K562 (cell line): ENCODE data around the gene PIGT. TPM values are rescaled to one million over a fixed set of nuclear protein-coding genes. Genes with fewer than 3 reads are reported as not detected.

Experiments
- ATAC-seq: fragments of 200-7000 bp; cut with Tn5 transposase; 3 replicates; pipeline ENCODE4 v1.9.1; 2020; ENCODE audit warnings: moderate library complexity
- BruUV-seq: library from RNA; stranded (reverse); fragments of 400-500 nt; replicated peaks from 2 replicates; lab custom pipeline; 2021; lab: Mats Ljungman, UMichigan
- CTCF ChIA-PET: fragments of 300-600 bp; formaldehyde crosslinking; extraction: SDS; loops from one replicate; lab custom pipeline; 2021; ENCODE audit warnings: low intra/inter-chr PET ratio; lab: Yijun Ruan, JAX
- POLR2A ChIA-PET: fragments of 300-600, 350-650 bp; sonication (Branson Sonifier 250); formaldehyde crosslinking; extraction: SDS; loops from one replicate; lab custom pipeline; 2021; ENCODE audit warnings: antibody characterized with exemption, inconsistent platforms; lab: Yijun Ruan, JAX
- DNase-seq, 4 experiments: peaks; one replicate each; pipeline versions ENCODE4 v3.0.0 to v3.0.0-alpha.2; 2011 to 2018; ENCODE audit warnings: low spot score in 3 of 4, mixed read lengths in 3 of 4; ENCODE audit errors: extremely low read depth in 1 of 4
- FAIRE-seq: peaks from 2 replicates; lab custom pipeline; 2011; peaks lifted over from hg19 to GRCh38; lab: Jason Lieb, UNC
- H2AFZ ChIP-seq: 2 replicates; pipeline ENCODE4 v1.6.0; 2011; ENCODE audit warnings: low read depth, low read length, control low read depth, inconsistent platforms
- H3K27ac ChIP-seq: fragments of 200-600 bp; 3 replicates; pipeline ENCODE4 v1.8.0; 2011; ENCODE audit warnings: low read depth, mild to moderate bottlenecking, control low read depth, inconsistent platforms, low read length, moderate library complexity, mixed read lengths; ENCODE audit errors: extremely low read depth
- H3K27me3 ChIP-seq, 2 experiments: fragments of 300-600 bp in 1 of 2; 2 replicates in 1 of 2; 3 replicates in 1 of 2; pipeline versions ENCODE4 v1.6.0 to v1.8.0; 2011; ENCODE audit warnings: inconsistent platforms in 2 of 2, low read length in 2 of 2, mild to moderate bottlenecking in 1 of 2, mixed read lengths in 1 of 2, moderate library complexity in 1 of 2; ENCODE audit not compliant: control insufficient read depth in 2 of 2, insufficient read depth in 2 of 2
- H3K36me3 ChIP-seq: fragments of 300-600 bp; 3 replicates; pipeline ENCODE4 v1.8.0; 2011; ENCODE audit warnings: mild to moderate bottlenecking, low read length, inconsistent platforms; ENCODE audit not compliant: control insufficient read depth, insufficient read depth
- H3K4me1 ChIP-seq, 2 experiments: fragments of 200-600 bp in 1 of 2; replicated peaks in 1 of 2; 2 replicates in 1 of 2; 3 replicates in 1 of 2; pipeline versions ENCODE4 v1.5.1 to v1.8.0; 2011; ENCODE audit warnings: inconsistent platforms in 2 of 2, low read length in 2 of 2, mild to moderate bottlenecking in 1 of 2, mixed read lengths in 1 of 2, moderate library complexity in 1 of 2; ENCODE audit not compliant: control insufficient read depth in 2 of 2, insufficient read depth in 2 of 2
- H3K4me2 ChIP-seq: 2 replicates; pipeline ENCODE4 v1.6.1; 2011; ENCODE audit warnings: low read length, control low read depth, inconsistent platforms, mixed read lengths; ENCODE audit not compliant: insufficient read depth
- H3K4me3 ChIP-seq: fragments of 200-600 bp; sonication (generic), shearing (Covaris generic); 2 replicates; pipeline ENCODE4 v1.5.1; 2016; ENCODE audit warnings: control low read depth, inconsistent platforms
- H3K79me2 ChIP-seq: fragments of 200-600 bp; 3 replicates; pipeline ENCODE4 v1.8.0; 2011; ENCODE audit warnings: low read length, inconsistent platforms; ENCODE audit not compliant: control insufficient read depth, insufficient read depth
- H3K9ac ChIP-seq, 2 experiments: 2 replicates each; pipeline versions ENCODE4 v1.6.0 to v1.6.1; 2011; ENCODE audit warnings: low read depth in 2 of 2, low read length in 2 of 2, control low read depth in 1 of 2, inconsistent platforms in 1 of 2, mild to moderate bottlenecking in 1 of 2, mixed read lengths in 1 of 2; ENCODE audit not compliant: insufficient read depth in 1 of 2
- H3K9me1 ChIP-seq: one replicate; pipeline ENCODE4 v1.6.0; 2011; ENCODE audit warnings: inconsistent platforms, mild to moderate bottlenecking, low read length, moderate library complexity; ENCODE audit not compliant: control insufficient read depth, insufficient read depth
- H3K9me3 ChIP-seq: replicated peaks from 2 replicates; pipeline ENCODE4 v1.5.1; 2011; ENCODE audit warnings: low read depth, low read length, inconsistent platforms; ENCODE audit not compliant: control insufficient read depth, insufficient read depth
- H4K20me1 ChIP-seq: replicated peaks from 2 replicates; pipeline ENCODE4 v1.6.1; 2011; ENCODE audit warnings: low read length, inconsistent platforms, mixed read lengths; ENCODE audit not compliant: control insufficient read depth, insufficient read depth
- CCAR2 ChIP-seq: fragments of 200-400 bp; formaldehyde crosslinking; IDR thresholded peaks from 2 replicates; pipeline ENCODE4 v1.6.1; 2017; ENCODE audit warnings: mild to moderate bottlenecking, low read depth, low read length
- CEBPB ChIP-seq: fragments of 450-650 bp; IDR thresholded peaks from 2 replicates; pipeline ENCODE4 v1.6.1; 2016; ENCODE audit warnings: missing genetic modification characterization, missing compliant biosample characterization
- NCOA4 ChIP-seq: fragments of 450-650 bp; IDR thresholded peaks from 2 replicates; pipeline ENCODE4 v1.6.1; 2018; ENCODE audit warnings: mild to moderate bottlenecking; ENCODE audit not compliant: partially characterized antibody
- NCOR1 ChIP-seq: fragments of 450-650 bp; IDR thresholded peaks from 2 replicates; pipeline ENCODE4 v1.6.1; 2016; ENCODE audit warnings: mild to moderate bottlenecking, moderate library complexity
- PHB2 ChIP-seq: fragments of 450-650 bp; IDR thresholded peaks from 2 replicates; pipeline ENCODE4 v1.6.1; 2017; ENCODE audit warnings: low read depth
- POLR2AphosphoS2 ChIP-seq: IDR thresholded peaks from 2 replicates; pipeline ENCODE4 v1.6.1; 2012; ENCODE audit warnings: low read length, improper control_type of control experiment
- RFX5 ChIP-seq: IDR thresholded peaks from 2 replicates; pipeline ENCODE4 v1.6.1; 2011; ENCODE audit warnings: low read depth, mild to moderate bottlenecking, improper control_type of control experiment, low read length
- SREBF1 ChIP-seq: fragments of 150-350 bp; IDR thresholded peaks from 2 replicates; pipeline ENCODE4 v1.6.1; 2014; ENCODE audit warnings: antibody characterized with exemption, low read depth, low read length, borderline replicate concordance
- SRF ChIP-seq, 2 experiments: fragments of 250-450, 450-650 bp in 1 of 2; sonication (Bioruptor Pico) in 1 of 2; sonication (generic) in 1 of 2; formaldehyde crosslinking; IDR thresholded peaks; 2 replicates each; pipeline versions ENCODE4 v1.5.0 to v1.5.1; 2020 to 2022; ENCODE audit warnings: mild to moderate bottlenecking in 1 of 2, missing genetic modification reagents in 1 of 2
- ZNF174 ChIP-seq: fragments of 250-450 bp; sonication (Bioruptor Pico); IDR thresholded peaks from 2 replicates; pipeline ENCODE4 v1.4.0; 2020; ENCODE audit warnings: mild to moderate bottlenecking
- ZNF75A ChIP-seq: fragments of 450-650 bp; formaldehyde crosslinking; IDR thresholded peaks from 2 replicates; pipeline ENCODE4 v1.4.0; 2020; ENCODE audit warnings: mild to moderate bottlenecking
- ZNF830 ChIP-seq: fragments of 250-450 bp; sonication (Bioruptor Pico); IDR thresholded peaks from 2 replicates; pipeline ENCODE4 v1.5.0; 2021; ENCODE audit warnings: mild to moderate bottlenecking
- WGBS: fragments of 100-300 bp; shearing (Covaris generic); methylation state at CpG from one replicate; pipeline ENCODE4 v1.1.6; 2016; ENCODE audit warnings: low coverage, mixed read lengths; ENCODE audit not compliant: insufficient coverage; ENCODE audit errors: missing lambda C conversion rate; 5-methylcytosine and 5-hydroxymethylcytosine counted together
- in situ Hi-C: fragments of 300-500 bp; cut with MboI; formaldehyde crosslinking; loops from 4 replicates; pipeline ENCODE4 v1.15.0; 2018; ENCODE audit warnings: inconsistent platforms, mixed read lengths
- intact Hi-C: fragments of 100-400 bp; cut with micrococcal nuclease; formaldehyde crosslinking; loops from 2 replicates; pipeline ENCODE4 v1.14.2; 2022
- polyA plus RNA-seq, 8 experiments: library from polyadenylated mRNA; depleted of rRNA in 4 of 8; stranded (reverse) in 5 of 8; unstranded in 3 of 8; fragments of >200 nt; fragmentation: Nextera tagmentation in 2 of 8; fragmentation: Illumina TruSeq in 1 of 8; extraction: Ambion mirVana in 2 of 8; extraction: Trizol in 1 of 8; gene quantifications; 2 replicates each; pipeline versions ENCODE4 v1.2.1 to v1.2.3, GENCODE V29; 2011 to 2014; ENCODE audit warnings: inconsistent platforms in 1 of 8, missing spikeins in 1 of 8
- total RNA-seq, 7 experiments: library from RNA; depleted of rRNA in 6 of 7; stranded (reverse); fragments of >200 nt in 6 of 7; fragmentation: Illumina TruSeq in 2 of 7; extraction: Trizol in 2 of 7; gene quantifications; 2 replicates each; pipeline versions ENCODE4 v1.2.1 to v1.2.3, GENCODE V29; 2011 to 2021; ENCODE audit warnings: low replicate concordance in 1 of 7
- TF ChIP-seq, protein P1 (sequence below): fragments of 450-650 bp; IDR thresholded peaks from 2 replicates; pipeline ENCODE4 v1.6.1; 2016; ENCODE audit warnings: antibody characterized with exemption
- TF ChIP-seq, protein P2 (sequence below), 2 experiments: fragments of 450-650 bp; IDR thresholded peaks; 2 replicates each; pipeline ENCODE4 v1.6.1; 2016
- TF ChIP-seq, protein P3 (sequence below): sonication (generic); formaldehyde crosslinking; IDR thresholded peaks from 2 replicates; pipeline ENCODE4 v1.8.0; 2022; ENCODE audit warnings: mild to moderate bottlenecking, missing genetic modification reagents

PIGT gene
- total and polyA plus RNA-seq, 9 of the 15 experiments (the other 6 are each of a cell fraction or from before 2014, with no cell fraction given): 14.6 to 108 (median 46.9) TPM

DNA sequence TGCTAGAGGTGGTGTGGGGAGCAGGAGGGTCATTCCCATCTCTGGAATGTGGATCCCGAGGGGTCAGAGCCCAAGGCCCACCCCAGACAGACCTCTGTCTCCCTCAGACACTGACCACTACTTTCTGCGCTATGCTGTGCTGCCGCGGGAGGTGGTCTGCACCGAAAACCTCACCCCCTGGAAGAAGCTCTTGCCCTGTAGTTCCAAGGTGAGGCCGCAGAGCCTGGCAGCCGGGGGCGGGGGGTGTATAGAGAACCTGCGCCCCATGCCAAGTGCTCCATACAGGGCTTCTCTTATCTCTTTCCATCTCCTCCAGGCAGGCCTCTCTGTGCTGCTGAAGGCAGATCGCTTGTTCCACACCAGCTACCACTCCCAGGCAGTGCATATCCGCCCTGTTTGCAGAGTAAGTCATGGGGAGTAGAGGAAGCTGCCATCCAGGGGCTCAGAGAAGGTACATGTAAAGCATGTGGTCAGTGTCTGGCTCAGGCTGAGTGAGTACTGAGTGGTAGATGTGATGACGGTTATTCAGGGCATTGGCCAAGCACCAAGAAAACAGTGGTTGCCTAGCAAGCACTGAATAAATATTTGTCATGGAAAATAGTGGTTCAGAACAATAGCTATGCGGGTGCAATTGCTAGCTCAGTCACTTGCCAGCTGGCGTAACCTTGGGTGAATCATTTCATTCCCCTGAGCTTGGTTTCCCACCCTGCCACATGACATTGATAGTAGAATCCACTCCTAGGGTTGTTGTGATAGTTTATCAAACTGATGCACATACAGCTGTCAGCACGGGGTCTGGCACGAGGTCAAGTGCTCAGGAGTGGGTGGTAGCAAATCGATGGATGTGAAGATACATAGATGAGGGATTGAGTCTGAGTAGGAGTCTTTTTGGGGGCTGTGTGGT lies 3.5 kb downstream of the PIGT start (continued):
- TF ChIP-seq, protein P1, sequence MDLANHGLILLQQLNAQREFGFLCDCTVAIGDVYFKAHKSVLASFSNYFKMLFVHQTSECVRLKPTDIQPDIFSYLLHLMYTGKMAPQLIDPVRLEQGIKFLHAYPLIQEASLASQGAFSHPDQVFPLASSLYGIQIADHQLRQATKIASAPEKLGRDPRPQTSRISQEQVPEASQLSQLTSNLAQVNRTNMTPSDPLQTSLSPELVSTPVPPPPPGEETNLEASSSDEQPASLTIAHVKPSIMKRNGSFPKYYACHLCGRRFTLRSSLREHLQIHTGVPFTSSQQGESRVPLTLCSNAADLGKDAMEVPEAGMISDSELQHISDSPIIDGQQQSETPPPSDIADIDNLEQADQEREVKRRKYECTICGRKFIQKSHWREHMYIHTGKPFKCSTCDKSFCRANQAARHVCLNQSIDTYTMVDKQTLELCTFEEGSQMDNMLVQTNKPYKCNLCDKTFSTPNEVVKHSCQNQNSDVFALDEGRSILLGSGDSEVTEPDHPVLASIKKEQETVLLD: no peak
- no peak for TF ChIP-seq CCAR2
- TF ChIP-seq, protein P2, sequence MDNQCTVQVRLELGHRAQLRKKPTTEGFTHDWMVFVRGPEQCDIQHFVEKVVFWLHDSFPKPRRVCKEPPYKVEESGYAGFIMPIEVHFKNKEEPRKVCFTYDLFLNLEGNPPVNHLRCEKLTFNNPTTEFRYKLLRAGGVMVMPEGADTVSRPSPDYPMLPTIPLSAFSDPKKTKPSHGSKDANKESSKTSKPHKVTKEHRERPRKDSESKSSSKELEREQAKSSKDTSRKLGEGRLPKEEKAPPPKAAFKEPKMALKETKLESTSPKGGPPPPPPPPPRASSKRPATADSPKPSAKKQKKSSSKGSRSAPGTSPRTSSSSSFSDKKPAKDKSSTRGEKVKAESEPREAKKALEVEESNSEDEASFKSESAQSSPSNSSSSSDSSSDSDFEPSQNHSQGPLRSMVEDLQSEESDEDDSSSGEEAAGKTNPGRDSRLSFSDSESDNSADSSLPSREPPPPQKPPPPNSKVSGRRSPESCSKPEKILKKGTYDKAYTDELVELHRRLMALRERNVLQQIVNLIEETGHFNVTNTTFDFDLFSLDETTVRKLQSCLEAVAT (IDR thresholded peaks at IDR 0.05): no peak

DNA sequence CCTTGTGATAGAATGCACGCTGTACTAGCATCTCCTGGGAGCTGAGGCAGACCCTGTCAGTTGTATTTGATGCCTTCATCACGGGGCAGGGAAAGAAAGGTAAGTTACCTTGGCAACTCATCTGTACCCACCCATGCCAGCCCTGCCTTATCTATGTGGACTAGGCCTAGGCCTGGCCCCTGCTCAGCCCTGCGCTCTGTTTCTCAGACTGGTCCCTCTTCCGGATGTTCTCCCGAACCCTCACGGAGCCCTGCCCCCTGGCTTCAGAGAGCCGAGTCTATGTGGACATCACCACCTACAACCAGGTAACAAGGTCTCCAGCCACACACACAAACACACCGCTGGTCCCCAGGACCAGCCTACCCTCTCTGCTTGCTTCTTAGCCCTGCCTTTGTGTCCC lies 4.2 kb downstream of the PIGT start:
- intact Hi-C loops (no loop called here), in situ Hi-C loops (no loop called here)
- Histone ChIP-seq H3K4me3 (no peak overlapping the region), H3K79me2 (peaks cover 26% of the 10 kb centered on the region)
- TF ChIP-seq ZNF174 (CRISPR knock-in tag): no peak
- no peak for TF ChIP-seq SRF (CRISPR knock-in tag; IDR thresholded peaks at IDR 0.05)
- TF ChIP-seq, protein P3, sequence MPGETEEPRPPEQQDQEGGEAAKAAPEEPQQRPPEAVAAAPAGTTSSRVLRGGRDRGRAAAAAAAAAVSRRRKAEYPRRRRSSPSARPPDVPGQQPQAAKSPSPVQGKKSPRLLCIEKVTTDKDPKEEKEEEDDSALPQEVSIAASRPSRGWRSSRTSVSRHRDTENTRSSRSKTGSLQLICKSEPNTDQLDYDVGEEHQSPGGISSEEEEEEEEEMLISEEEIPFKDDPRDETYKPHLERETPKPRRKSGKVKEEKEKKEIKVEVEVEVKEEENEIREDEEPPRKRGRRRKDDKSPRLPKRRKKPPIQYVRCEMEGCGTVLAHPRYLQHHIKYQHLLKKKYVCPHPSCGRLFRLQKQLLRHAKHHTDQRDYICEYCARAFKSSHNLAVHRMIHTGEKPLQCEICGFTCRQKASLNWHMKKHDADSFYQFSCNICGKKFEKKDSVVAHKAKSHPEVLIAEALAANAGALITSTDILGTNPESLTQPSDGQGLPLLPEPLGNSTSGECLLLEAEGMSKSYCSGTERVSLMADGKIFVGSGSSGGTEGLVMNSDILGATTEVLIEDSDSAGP (CRISPR knock-in tag): no peak
- TF ChIP-seq NCOR1: no peak
- no peak for TF ChIP-seq ZNF75A (CRISPR knock-in tag)
- no peak for TF ChIP-seq ZNF830 (CRISPR knock-in tag)
- no peak for TF ChIP-seq SREBF1
- no peak for TF ChIP-seq POLR2AphosphoS2
- TF ChIP-seq NCOA4: no peak
- TF ChIP-seq RFX5: no peak
- TF ChIP-seq PHB2: no peak
- TF ChIP-seq CEBPB: no peak
- TF ChIP-seq, all 486 proteins: peak for 0
- H4K20me1 ChIP-seq: no peaks in the 10 kb centered on the region
- CTCF ChIA-PET: no interaction called here
- no peaks in the 10 kb centered on the region for H3K9me1 ChIP-seq
- H3K36me3 ChIP-seq: peaks cover 69% of the 10 kb centered on the region; the same call in 2 of the 3 replicates
- no peak overlapping the region for H2AFZ ChIP-seq
- no peak overlapping the region for H3K4me2 ChIP-seq
- 90% methylated on average over 8 of the region's 8 CpGs for WGBS
- H3K9me3 ChIP-seq: no peaks in the 10 kb centered on the region
- BruUV-seq: no TSS peak
- H3K9ac ChIP-seq: no peak overlapping the region
- ATAC-seq (no peak), DNase-seq (no peak), FAIRE-seq (no peak)
- peaks cover 4 to 8% of the 10 kb centered on the region in 2 experiments; a peak in 1 of 5 replicates for H3K4me1 ChIP-seq
- POLR2A ChIA-PET: interaction anchor here (0.7 to 1.9 kb wide), 2 partner anchors 47 to 108 kb away, joined by 3 to 5 read pairs; no protein-coding TSS in a partner anchor
- no peaks in the 10 kb centered on the region for H3K27me3 ChIP-seq
- H3K27ac ChIP-seq: no peak overlapping the region
